Type B pancreatic cell (in vitro differentiated cells): Measurements from ENCODE around the gene LIPH. TPM values are rescaled to one million over a fixed set of nuclear protein-coding genes. Genes with fewer than 3 reads are reported as not detected.

Source experiments
- DNase-seq: peaks from one replicate; pipeline ENCODE4 v3.0.0; 2021; ENCODE audit warnings: mixed read lengths; ENCODE audit not compliant: unreplicated experiment; ENCODE audit errors: extremely low spot score
- H3K27ac Mint-ChIP-seq: 2 replicates; pipeline ENCODE4 v1.8.0; 2021; ENCODE audit warnings: mild to moderate bottlenecking, mixed read lengths
- H3K27me3 Mint-ChIP-seq: 2 replicates; pipeline ENCODE4 v1.8.0; 2021; ENCODE audit warnings: mixed read lengths
- H3K36me3 Mint-ChIP-seq: 2 replicates; pipeline ENCODE4 v1.8.0; 2021; ENCODE audit warnings: mixed read lengths
- H3K4me1 Mint-ChIP-seq: one replicate; pipeline ENCODE4 v1.8.0; 2021; ENCODE audit warnings: mixed read lengths; ENCODE audit not compliant: unreplicated experiment
- H3K4me3 Mint-ChIP-seq: 2 replicates; pipeline ENCODE4 v1.8.0; 2021; ENCODE audit warnings: mild to moderate bottlenecking, mixed read lengths
- H3K9me3 Mint-ChIP-seq: 2 replicates; pipeline ENCODE4 v1.8.0; 2021; ENCODE audit warnings: mixed read lengths
- CTCF ChIP-seq: fragments of 200-600 bp; sonication (generic); conservative IDR thresholded peaks from 2 replicates; pipeline ENCODE4 v1.5.0; 2021; ENCODE audit warnings: antibody characterized with exemption, mild to moderate bottlenecking
- total RNA-seq: library from RNA; stranded (reverse); gene quantifications from 2 replicates; pipeline ENCODE4 v1.2.1, GENCODE V29; 2021; ENCODE audit warnings: low replicate concordance

Gene LIPH
- total RNA-seq, 1 donor from 2014 or later: 5.3 TPM

- TF ChIP-seq CTCF: no peak
- H3K9me3 Mint-ChIP-seq: no peaks in the 10 kb centered on the region
- H3K27ac Mint-ChIP-seq: peak overlapping the region; percentile 97
- H3K4me3 Mint-ChIP-seq: peak overlapping the region; percentile 94
- H3K4me1 Mint-ChIP-seq: peaks cover 18% of the 10 kb centered on the region
- peaks cover 18% of the 10 kb centered on the region for H3K27me3 Mint-ChIP-seq
- H3K36me3 Mint-ChIP-seq: no peaks in the 10 kb centered on the region
- no peak for DNase-seq
These were observed 33.1 kb upstream of the LIPH start for GRCh38 chr3:185585518-185585858.

- H3K36me3 Mint-ChIP-seq: no peaks in the 10 kb centered on the region
- H3K27me3 Mint-ChIP-seq: peaks cover 21% of the 10 kb centered on the region
- peaks cover 18% of the 10 kb centered on the region for H3K4me1 Mint-ChIP-seq
- DNase-seq: no peak
- no peak for TF ChIP-seq CTCF
- H3K27ac Mint-ChIP-seq: peak overlapping the region; percentile 97
- peak overlapping the region; percentile 94 for H3K4me3 Mint-ChIP-seq
- no peaks in the 10 kb centered on the region for H3K9me3 Mint-ChIP-seq
These were observed 32.3 kb upstream of the LIPH start for GRCh38 chr3:185584686-185585085.

GRCh38 chr3:185583925-185584324 lies 31.5 kb upstream of the LIPH start:
- no peak for DNase-seq
- Mint-ChIP-seq H3K36me3 (no peaks in the 10 kb centered on the region), H3K4me3 (no peak overlapping the region)

GRCh38 chr3:185582871-185583270 lies 30.5 kb upstream of the LIPH start:
- Mint-ChIP-seq H3K27me3 (peaks cover 21% of the 10 kb centered on the region), H3K36me3 (no peaks in the 10 kb centered on the region), H3K27ac (peak overlapping the region; percentile 59), H3K9me3 (no peaks in the 10 kb centered on the region), H3K4me1 (peaks cover 13% of the 10 kb centered on the region), H3K4me3 (no peak overlapping the region)
- no peak for TF ChIP-seq CTCF
- no peak for DNase-seq

More at GRCh38 chr3:185583925-185584324, 31.5 kb upstream of the LIPH start:
- Mint-ChIP-seq H3K27ac (peak overlapping the region; percentile 55), H3K27me3 (peaks cover 21% of the 10 kb centered on the region), H3K4me1 (peaks cover 18% of the 10 kb centered on the region), H3K9me3 (no peaks in the 10 kb centered on the region)
- TF ChIP-seq CTCF: no peak

GRCh38 chr3:185582236-185582635 lies 29.8 kb upstream of the LIPH start:
- Mint-ChIP-seq H3K36me3 (no peaks in the 10 kb centered on the region), H3K4me1 (peaks cover 13% of the 10 kb centered on the region), H3K9me3 (no peaks in the 10 kb centered on the region), H3K27ac (no peak overlapping the region), H3K4me3 (no peak overlapping the region), H3K27me3 (peaks cover 21% of the 10 kb centered on the region)
- DNase-seq: no peak
- no peak for TF ChIP-seq CTCF
